HG03175 (cell line): ENCODE measurements around the gene LAMC3.
"Not testable (repeated sequence)": the region's sequence is repeated elsewhere in the genome, so short reads cannot be mapped to it uniquely, and the experiment has no call there.

Source experiments
- ATAC-seq: cut with Tn5 transposase; IDR thresholded peaks from one replicate; pipeline ENCODE4 v1.9.1; 2021; ENCODE audit warnings: mild to moderate bottlenecking, moderate library complexity; ENCODE audit not compliant: unreplicated experiment

LAMC3 gene

DNA sequence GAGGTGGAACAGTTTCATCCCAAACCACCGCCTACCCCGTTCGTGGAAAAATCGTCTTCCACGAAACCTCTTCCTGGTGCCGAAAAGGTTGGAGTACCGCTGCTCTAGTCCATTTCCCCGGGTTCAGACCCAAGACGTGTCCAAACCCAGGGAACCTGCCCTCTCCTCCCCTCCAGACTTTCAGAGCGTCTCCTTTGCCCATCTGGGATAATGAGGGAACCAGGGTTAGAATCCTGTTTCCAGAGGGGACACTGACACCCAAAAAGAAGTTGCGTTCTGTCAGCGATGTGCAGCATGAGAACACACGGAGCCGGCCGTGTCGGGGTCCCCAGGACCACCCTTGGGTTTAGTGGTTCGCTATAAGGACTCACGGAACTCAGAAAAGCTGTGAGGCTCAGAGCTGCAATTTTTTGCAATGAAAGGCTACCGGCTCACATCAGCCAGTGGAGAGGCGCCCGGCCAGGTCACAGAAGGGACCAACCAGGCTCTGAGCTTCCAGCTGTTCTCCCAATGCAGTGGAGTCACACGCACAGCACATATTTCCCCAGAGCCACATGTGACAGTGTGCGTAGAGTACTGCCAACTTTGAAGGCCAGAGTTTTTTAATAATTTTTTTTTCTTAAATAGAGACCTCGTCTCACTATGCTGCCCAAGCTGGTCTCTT is 19.4 kb downstream of the LAMC3 start:
- no peak for ATAC-seq

DNA sequence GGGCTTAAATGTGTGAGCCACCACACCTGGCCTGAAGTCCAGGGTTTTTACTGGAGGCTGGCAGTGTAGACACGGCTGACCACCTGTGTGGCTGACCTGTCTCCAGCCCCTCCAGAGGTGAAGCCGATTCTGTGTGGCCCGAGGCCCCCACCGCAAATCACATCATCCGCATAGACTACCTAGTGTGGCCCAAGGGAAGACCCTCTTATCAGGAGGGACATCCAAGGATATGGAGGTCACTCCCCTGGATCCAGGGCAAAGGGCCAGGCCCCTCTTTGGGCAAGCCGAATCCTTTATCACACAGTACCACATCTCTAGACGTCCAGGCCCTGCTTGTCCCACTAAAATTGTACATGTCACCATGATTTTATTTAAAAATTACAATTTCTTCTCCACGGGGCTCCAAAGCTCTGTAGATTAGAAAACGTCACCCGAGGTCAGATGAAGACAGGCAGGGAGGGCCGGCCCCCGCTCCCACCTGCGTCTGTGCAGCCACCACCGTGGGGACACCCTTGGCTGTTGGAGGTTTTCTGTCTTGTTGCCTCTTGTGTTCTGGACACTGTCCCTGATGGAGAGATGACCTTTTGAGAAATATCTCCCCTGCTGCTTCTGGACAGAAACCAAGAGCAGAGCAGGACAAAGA is 20.1 kb downstream of the LAMC3 start:
- no peak for ATAC-seq

- no peak for ATAC-seq
Measured at GRCh38 chr9:131029574-131029952, 20.6 kb downstream of the LAMC3 start.

- no peak for ATAC-seq
Measured at GRCh38 chr9:131030239-131031004, 21.4 kb downstream of the LAMC3 start.

DNA sequence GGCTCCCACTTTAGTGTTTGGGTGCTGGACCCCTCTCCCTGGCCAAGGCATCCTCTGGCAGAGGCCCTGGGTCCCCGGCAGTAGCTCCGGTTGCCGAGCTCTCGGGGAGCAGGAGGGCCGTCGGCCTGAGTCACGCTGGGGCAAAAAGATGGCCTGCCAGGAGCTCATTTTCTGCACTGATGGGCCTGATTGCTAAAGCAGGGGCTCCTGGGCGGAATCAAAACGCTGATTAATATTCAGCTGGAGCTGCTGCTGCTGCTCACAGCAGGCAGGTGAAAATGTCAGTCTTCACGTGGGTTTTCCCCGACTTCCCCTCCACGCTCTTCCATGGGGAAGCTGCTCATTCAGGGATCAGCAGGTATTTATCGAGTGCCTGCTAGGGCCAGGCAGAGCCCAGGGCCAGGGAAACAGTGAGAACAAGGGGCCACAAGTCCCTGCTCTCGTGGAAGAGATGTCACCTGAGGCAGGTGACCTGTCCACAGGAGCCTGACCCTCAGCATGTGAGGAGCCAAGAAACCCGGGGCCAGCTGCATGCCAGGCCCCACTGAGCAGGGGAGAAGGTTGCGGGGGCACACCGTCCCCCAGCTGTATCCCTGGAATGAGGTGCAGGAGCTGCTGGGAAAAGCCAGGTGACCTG is 22.1 kb downstream of the LAMC3 start:
- no peak for ATAC-seq

- ATAC-seq, result no peak
Measured at GRCh38 chr9:131031642-131032005, 22.6 kb downstream of the LAMC3 start.

DNA sequence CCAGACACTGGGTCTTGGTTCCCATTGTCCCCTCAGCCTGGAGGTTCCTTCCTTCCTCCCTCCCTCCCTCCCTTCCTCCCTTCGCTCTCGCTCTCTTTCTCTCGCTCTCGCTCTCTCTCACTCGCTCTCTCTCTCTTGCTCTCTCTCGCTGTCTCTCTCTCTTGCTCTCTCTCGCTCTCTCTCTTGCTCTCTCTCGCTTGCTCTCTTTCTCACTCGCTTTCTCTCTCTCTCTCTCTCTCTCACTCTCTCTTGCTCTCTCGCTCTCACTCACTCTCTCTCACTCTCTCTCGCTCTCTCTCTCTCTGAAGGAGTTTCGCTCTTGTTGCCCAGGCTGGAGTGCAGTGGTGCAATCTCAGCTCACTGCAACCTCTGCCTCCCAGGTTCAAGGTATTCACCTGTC is 23.4 kb downstream of the LAMC3 start:
- no peak for ATAC-seq

DNA sequence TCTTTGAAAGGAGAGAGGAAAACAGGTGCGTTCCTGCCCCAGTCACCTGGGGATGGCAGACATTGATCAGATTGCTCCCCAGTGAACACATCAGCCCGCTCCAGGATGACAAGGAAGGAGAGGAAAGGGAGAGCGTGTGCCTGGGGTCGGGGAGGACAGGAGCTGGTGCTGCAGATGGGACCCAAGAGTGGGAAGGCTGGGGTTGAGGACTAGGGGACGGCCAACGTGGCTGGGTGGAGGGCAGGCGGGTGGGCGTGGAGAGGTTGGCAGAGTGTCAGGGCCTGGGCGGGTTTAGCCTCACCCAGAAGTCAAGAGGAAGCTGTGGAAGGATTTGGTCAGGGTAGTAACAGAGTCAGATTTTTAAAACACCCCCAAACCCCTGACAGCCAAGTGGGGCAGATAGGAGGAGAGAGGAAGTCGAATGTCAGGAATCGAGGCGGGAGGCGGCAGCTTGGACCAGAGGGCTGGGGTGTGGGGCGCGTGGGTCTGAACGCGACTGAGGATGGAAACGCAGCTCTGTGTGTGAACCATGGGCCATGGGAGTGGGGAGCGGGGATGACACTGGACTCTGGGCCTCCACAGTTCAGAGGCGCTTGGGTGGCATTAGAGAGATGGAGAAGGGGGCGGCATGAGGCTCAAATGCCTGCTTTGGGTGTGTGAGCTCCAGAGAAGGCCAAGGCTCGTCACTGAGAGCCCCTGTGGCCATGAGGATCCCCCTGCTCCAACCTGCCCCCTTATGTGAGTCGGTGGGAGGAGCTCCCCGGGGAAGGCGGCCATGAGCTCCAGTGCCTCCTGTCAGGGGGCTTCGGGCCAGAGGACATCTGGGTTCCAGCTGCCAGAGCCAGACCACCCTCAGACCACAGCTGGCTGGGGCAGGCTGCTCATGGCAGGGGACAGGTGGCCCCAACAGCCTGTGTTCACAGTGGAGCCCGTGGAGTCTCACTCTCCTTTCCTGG is 24.6 kb downstream of the LAMC3 start:
- no peak for ATAC-seq

GRCh38 chr9:131034268-131034667 is 25.3 kb downstream of the LAMC3 start:
- no peak for ATAC-seq

- not testable (repeated sequence) for ATAC-seq
Measured at GRCh38 chr9:131034749-131035148, 25.8 kb downstream of the LAMC3 start.

DNA sequence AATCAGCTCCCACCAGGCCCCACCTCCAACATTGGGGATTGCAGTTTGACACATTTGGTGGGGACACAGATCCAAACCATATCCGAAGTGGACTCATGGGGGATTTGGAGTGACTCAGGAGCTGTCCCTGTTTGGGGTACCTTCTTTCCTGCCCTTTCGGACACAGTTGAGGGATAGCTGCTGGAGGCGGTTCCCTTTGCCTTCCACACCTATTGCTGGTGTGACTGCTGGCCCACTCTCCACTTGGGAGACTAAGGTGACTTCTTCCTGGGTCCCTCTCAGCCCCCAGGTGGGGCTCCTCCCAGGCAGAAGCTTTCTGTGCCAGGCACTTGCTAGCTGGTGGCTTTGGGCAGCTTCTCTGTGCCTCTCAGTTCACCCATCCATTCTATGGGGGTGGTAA is 26.6 kb downstream of the LAMC3 start:
- ATAC-seq, result no peak

GRCh38 chr9:131036071-131036470 is 27.1 kb downstream of the LAMC3 start:
- ATAC-seq, result no peak

GRCh38 chr9:131036529-131037334 is 27.8 kb downstream of the LAMC3 start:
- no peak for ATAC-seq

DNA sequence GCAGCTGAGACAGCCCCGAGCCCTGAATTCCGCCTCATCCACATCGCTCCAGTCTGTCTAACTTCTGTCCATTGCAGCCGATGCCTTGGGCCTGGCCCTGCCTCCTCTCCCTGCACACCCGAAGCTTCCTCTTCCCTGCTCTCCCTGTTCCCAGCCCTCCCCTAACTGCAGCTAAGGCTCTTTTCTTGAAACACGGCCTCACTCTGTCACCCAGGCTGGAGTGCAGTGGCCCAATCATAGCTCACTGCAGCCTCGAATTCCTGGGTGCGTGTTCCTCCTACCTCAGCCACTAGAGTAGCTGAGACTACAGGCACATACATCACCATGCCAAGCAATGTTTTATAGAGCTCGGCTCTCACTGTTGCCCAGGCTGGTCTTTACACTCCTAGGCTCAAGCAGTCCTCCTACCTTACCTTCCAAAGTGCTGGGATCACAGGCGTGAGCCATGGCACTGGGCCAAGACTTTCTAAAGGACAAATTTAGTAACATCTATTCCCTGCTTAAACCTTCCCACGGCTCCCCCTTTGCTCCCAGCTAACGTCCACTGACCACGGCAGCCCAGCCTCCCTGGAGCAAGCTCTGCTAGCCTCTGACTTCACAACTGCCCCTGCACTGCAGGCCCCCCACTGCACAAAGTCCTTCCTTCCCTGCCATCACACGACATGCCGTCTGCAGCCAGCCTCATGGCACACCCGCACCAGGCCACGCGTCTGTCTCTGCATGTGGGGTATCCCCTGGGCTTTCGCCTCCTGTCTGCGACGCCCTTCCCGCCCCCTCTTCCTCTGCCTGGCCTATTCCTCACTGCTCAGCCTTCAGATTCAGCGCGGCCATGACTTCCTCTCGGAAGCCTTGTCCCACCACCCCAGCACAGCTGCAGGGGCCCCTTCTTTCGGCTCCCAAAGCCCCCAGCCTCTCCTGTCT is 28.6 kb downstream of the LAMC3 start:
- ATAC-seq, result no peak

GRCh38 chr9:131038256-131039128 is 29.5 kb downstream of the LAMC3 start:
- no peak for ATAC-seq

- ATAC-seq, result no peak
Measured at GRCh38 chr9:131039129-131039954, 30.4 kb downstream of the LAMC3 start.

DNA sequence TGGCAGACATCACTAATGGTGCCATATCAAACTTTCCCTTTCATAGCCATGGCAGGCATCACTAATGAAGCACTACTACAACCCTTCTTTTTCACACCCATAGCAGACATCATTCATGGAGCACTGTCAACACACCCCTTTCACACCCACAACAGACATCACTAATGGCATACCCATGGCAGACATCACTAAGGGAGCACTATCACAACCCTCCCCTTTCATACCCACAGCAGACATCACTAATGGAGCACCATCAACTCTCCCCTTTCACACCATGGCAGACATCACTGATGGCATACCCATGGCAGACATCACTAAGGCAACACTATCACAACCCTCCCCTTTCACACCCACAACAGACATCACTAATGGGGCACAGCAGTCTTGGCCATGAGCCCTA is 33.7 kb downstream of the LAMC3 start:
- no peak for ATAC-seq
